IMR-90 (cell line): ENCODE results near the gene CEP83. TPM values are rescaled to one million over a fixed set of nuclear protein-coding genes. Genes with fewer than 3 reads are reported as not detected.

ENCODE experiments used
- ATAC-seq: fragments of 200-7000 bp; cut with Tn5 transposase; 2 replicates; pipeline ENCODE4 v1.9.1; 2020; ENCODE audit warnings: low read depth, mild to moderate bottlenecking, moderate library complexity
- BruUV-seq: library from RNA; stranded (reverse); fragments of 400-500 nt; replicated peaks from 2 replicates; lab custom pipeline; 2021; lab: Mats Ljungman, UMichigan
- CTCF ChIA-PET: fragments of 300-600 bp; formaldehyde crosslinking; extraction: SDS; loops from one replicate; lab custom pipeline; 2021; ENCODE audit warnings: antibody characterized with exemption; lab: Yijun Ruan, JAX
- POLR2A ChIA-PET: fragments of 300-600 bp; sonication (Branson Sonifier 250); formaldehyde crosslinking; loops from one replicate; lab custom pipeline; 2022; ENCODE audit warnings: antibody characterized with exemption; ENCODE audit not compliant: unreplicated experiment; lab: Charles Lee
- DNase-seq: peaks from one replicate; pipeline ENCODE4 v3.0.0; 2013
- H2AFZ ChIP-seq: replicated peaks from 2 replicates; pipeline ENCODE3; 2013; ENCODE audit warnings: low read length, mild to moderate bottlenecking; ENCODE audit not compliant: poor library complexity
- H2AK5ac ChIP-seq: 2 replicates; pipeline ENCODE4 v1.6.1; 2013; ENCODE audit warnings: low read depth, low read length, inconsistent platforms
- H2AK9ac ChIP-seq: replicated peaks from 2 replicates; pipeline ENCODE3; 2013; ENCODE audit warnings: mild to moderate bottlenecking, low read depth, low read length, moderate library complexity; ENCODE audit not compliant: poor library complexity
- H2BK120ac ChIP-seq: 2 replicates; pipeline ENCODE4 v1.6.1; 2013; ENCODE audit warnings: low read depth, low read length, inconsistent platforms
- H2BK15ac ChIP-seq: 3 replicates; pipeline ENCODE4 v1.6.1; 2013; ENCODE audit warnings: low read depth, low read length, inconsistent platforms
- H2BK20ac ChIP-seq: 2 replicates; pipeline ENCODE4 v1.6.1; 2013; ENCODE audit warnings: low read depth, mild to moderate bottlenecking, inconsistent platforms, low read length, moderate library complexity
- H2BK5ac ChIP-seq: 2 replicates; pipeline ENCODE4 v1.6.1; 2013; ENCODE audit warnings: mild to moderate bottlenecking, low read depth, low read length, inconsistent platforms; ENCODE audit not compliant: poor library complexity, severe bottlenecking
- H3K14ac ChIP-seq: replicated peaks from 2 replicates; pipeline ENCODE4 v1.6.1; 2013; ENCODE audit warnings: low read depth, low read length, inconsistent platforms
- H3K18ac ChIP-seq: 2 replicates; pipeline ENCODE4 v1.6.1; 2013; ENCODE audit warnings: low read depth, low read length, control low read depth
- H3K23ac ChIP-seq: 2 replicates; pipeline ENCODE4 v1.6.1; 2013; ENCODE audit warnings: low read depth, low read length, inconsistent platforms
- H3K27ac ChIP-seq: 2 replicates; pipeline ENCODE4 v1.5.1; 2013; ENCODE audit warnings: mild to moderate bottlenecking, control low read depth, low read length; ENCODE audit not compliant: insufficient read depth
- H3K27me3 ChIP-seq: 2 replicates; pipeline ENCODE4 v1.6.1; 2013; ENCODE audit warnings: low read length; ENCODE audit not compliant: control insufficient read depth, insufficient read depth
- H3K36me3 ChIP-seq: 2 replicates; pipeline ENCODE4 v1.6.1; 2013; ENCODE audit warnings: low read length, mixed read lengths; ENCODE audit not compliant: control insufficient read depth, insufficient read depth
- H3K4ac ChIP-seq: 2 replicates; pipeline ENCODE4 v1.6.1; 2013; ENCODE audit warnings: low read depth, low read length, inconsistent platforms
- H3K4me1 ChIP-seq: 2 replicates; pipeline ENCODE4 v1.6.1; 2013; ENCODE audit warnings: low read length, mixed read lengths; ENCODE audit not compliant: control insufficient read depth, insufficient read depth
- H3K4me2 ChIP-seq: 2 replicates; pipeline ENCODE4 v1.6.1; 2013; ENCODE audit warnings: low read depth, mild to moderate bottlenecking, control low read depth, low read length, moderate library complexity
- H3K4me3 ChIP-seq: 2 replicates; pipeline ENCODE4 v1.5.1; 2013; ENCODE audit warnings: low read depth, mild to moderate bottlenecking, control low read depth, low read length, moderate library complexity; ENCODE audit not compliant: insufficient read depth
- H3K56ac ChIP-seq: 2 replicates; pipeline ENCODE4 v1.6.1; 2013; ENCODE audit warnings: low read length, inconsistent platforms; ENCODE audit not compliant: insufficient read depth; ENCODE audit errors: extremely low read depth
- H3K79me1 ChIP-seq, 2 experiments: 2 replicates each; pipeline ENCODE4 v1.6.1; 2013; ENCODE audit warnings: low read length in 2 of 2, inconsistent platforms in 1 of 2, low read depth in 1 of 2
- H3K9ac ChIP-seq: 2 replicates; pipeline ENCODE4 v1.6.1; 2013; ENCODE audit warnings: low read depth, low read length, control low read depth
- H3K9me1 ChIP-seq: 2 replicates; pipeline ENCODE4 v1.6.1; 2013; ENCODE audit warnings: low read length, inconsistent platforms; ENCODE audit not compliant: insufficient read depth
- H3K9me3 ChIP-seq: 2 replicates; pipeline ENCODE4 v1.6.1; 2013; ENCODE audit warnings: low read length; ENCODE audit not compliant: control insufficient read depth, insufficient read depth
- H4K20me1 ChIP-seq: 2 replicates; pipeline ENCODE4 v1.6.1; 2013; ENCODE audit warnings: low read length, inconsistent platforms; ENCODE audit not compliant: insufficient read depth
- H4K5ac ChIP-seq: 2 replicates; pipeline ENCODE4 v1.6.1; 2013; ENCODE audit warnings: mild to moderate bottlenecking, low read depth, low read length, control low read depth
- H4K8ac ChIP-seq, 2 experiments: 2 replicates each; pipeline ENCODE4 v1.6.1; 2013; ENCODE audit warnings: low read depth in 2 of 2, low read length in 2 of 2, control low read depth in 1 of 2, inconsistent platforms in 1 of 2
- H4K91ac ChIP-seq: 2 replicates; pipeline ENCODE4 v1.6.1; 2013; ENCODE audit warnings: low read depth, low read length, inconsistent platforms; ENCODE audit not compliant: insufficient read depth
- BHLHE40 ChIP-seq: fragments of 150-350 bp; IDR thresholded peaks from 2 replicates; pipeline ENCODE4 v1.6.1; 2016; ENCODE audit warnings: mild to moderate bottlenecking, low read depth, low read length
- CEBPB ChIP-seq: IDR thresholded peaks from 2 replicates; pipeline ENCODE4 v1.6.1; 2012; ENCODE audit warnings: low read depth, low read length, improper control_type of control experiment
- CHD1 ChIP-seq: IDR thresholded peaks from 2 replicates; pipeline ENCODE4 v1.6.1; 2012; ENCODE audit warnings: low read depth, low read length, improper control_type of control experiment
- CTCF ChIP-seq: conservative IDR thresholded peaks from 2 replicates; pipeline ENCODE4 v1.5.1; 2012; ENCODE audit warnings: mild to moderate bottlenecking, low read depth, low read length, improper control_type of control experiment
- ELK1 ChIP-seq: fragments of 150-350 bp; IDR thresholded peaks from 2 replicates; pipeline ENCODE4 v1.6.1; 2016; ENCODE audit warnings: low read depth, mild to moderate bottlenecking, low read length, moderate library complexity, borderline replicate concordance
- FOS ChIP-seq: fragments of 150-350 bp; IDR thresholded peaks from 2 replicates; pipeline ENCODE4 v1.6.1; 2016; ENCODE audit warnings: low read depth, low read length
- MAFK ChIP-seq: IDR thresholded peaks from 2 replicates; pipeline ENCODE4 v1.6.1; 2012; ENCODE audit warnings: low read depth, low read length, improper control_type of control experiment
- MAZ ChIP-seq: IDR thresholded peaks from 2 replicates; pipeline ENCODE4 v1.6.1; 2012; ENCODE audit warnings: low read depth, mild to moderate bottlenecking, low read length, improper control_type of control experiment, moderate library complexity, borderline replicate concordance
- MXI1 ChIP-seq: IDR thresholded peaks from 2 replicates; pipeline ENCODE4 v1.6.1; 2012; ENCODE audit warnings: low read depth, mild to moderate bottlenecking, low read length, moderate library complexity, borderline replicate concordance
- NFE2L2 ChIP-seq: fragments of 150-350 bp; IDR thresholded peaks from 2 replicates; pipeline ENCODE4 v1.6.1; 2016; ENCODE audit warnings: low read depth, mild to moderate bottlenecking, low read length
- POLR2A ChIP-seq: IDR thresholded peaks from 2 replicates; pipeline ENCODE4 v1.6.1; 2012; ENCODE audit warnings: mild to moderate bottlenecking, low read depth, low read length
- RAD21 ChIP-seq: IDR thresholded peaks from 2 replicates; pipeline ENCODE4 v1.6.1; 2012; ENCODE audit warnings: low read length, improper control_type of control experiment
- RFX5 ChIP-seq: IDR thresholded peaks from 2 replicates; pipeline ENCODE4 v1.8.0; 2012; ENCODE audit warnings: low read depth, mild to moderate bottlenecking, low read length, moderate library complexity
- SMC3 ChIP-seq: fragments of 150-350 bp; IDR thresholded peaks from 2 replicates; pipeline ENCODE4 v1.6.1; 2016; ENCODE audit warnings: low read depth, mild to moderate bottlenecking, antibody characterized with exemption, low read length, moderate library complexity
- USF2 ChIP-seq: fragments of 150-350 bp; IDR thresholded peaks from 2 replicates; pipeline ENCODE4 v1.6.1; 2017; ENCODE audit warnings: mild to moderate bottlenecking, antibody characterized with exemption, low read length, low read depth
- dilution Hi-C: fragments of 300-500 bp; cut with HindIII; formaldehyde crosslinking; loops from one replicate; pipeline ENCODE4 v1.14.3; 2018; ENCODE audit warnings: low sequenced_read_pairs; ENCODE audit not compliant: unreplicated experiment
- in situ Hi-C: fragments of 300-500 bp; cut with MboI; formaldehyde crosslinking; loops from 3 replicates; pipeline ENCODE4 v1.14.3; 2019; ENCODE audit warnings: low sequenced_read_pairs, inconsistent platforms, mixed read lengths
- intact Hi-C: fragments of 100-400 bp; cut with micrococcal nuclease; formaldehyde crosslinking; loops from 2 replicates; pipeline ENCODE4 v1.10.0; 2022
- polyA plus RNA-seq, 3 experiments: library from polyadenylated mRNA; depleted of rRNA; stranded (reverse); fragments of >200 nt; gene quantifications; 2 replicates each; pipeline ENCODE4 v1.2.3, GENCODE V29; 2012; ENCODE audit warnings: low replicate concordance in 1 of 3
- total RNA-seq: library from RNA; depleted of rRNA; stranded (reverse); fragments of >200 nt; gene quantifications from 2 replicates; pipeline ENCODE4 v1.2.3, GENCODE V29; 2012

CEP83 gene
- total and polyA plus RNA-seq, 2 of the 4 experiments (the other 2 are of a cell fraction): 3.9 to 8.9 TPM

GRCh38 chr12:94384030-94384429 is 75.6 kb downstream of the CEP83 start:
- POLR2A ChIA-PET: no interaction called here
- no peak overlapping the region for H2BK120ac ChIP-seq
- no peak overlapping the region for H4K8ac ChIP-seq
- no peaks in the 10 kb centered on the region for H3K36me3 ChIP-seq
- no peak overlapping the region for H2BK5ac ChIP-seq
- ATAC-seq (no peak), DNase-seq (no peak)
- H3K4me3 ChIP-seq: no peak overlapping the region
- H3K23ac ChIP-seq: no peak overlapping the region
- no peak overlapping the region for H3K9ac ChIP-seq
- no peak overlapping the region for H3K27ac ChIP-seq
- H3K14ac ChIP-seq: no peak overlapping the region
- H3K4me2 ChIP-seq: no peak overlapping the region
- CTCF ChIA-PET: no interaction called here
- no peak overlapping the region for H3K56ac ChIP-seq
- TF ChIP-seq MAFK (no peak), CTCF (no peak), POLR2A (no peak), ELK1 (no peak), RAD21 (no peak), NFE2L2 (no peak), CHD1 (no peak), BHLHE40 (no peak), MAZ (no peak), SMC3 (no peak), USF2 (no peak), MXI1 (no peak), FOS (no peak), RFX5 (no peak), CEBPB (no peak)
- no peak overlapping the region for H2AK5ac ChIP-seq
- H3K27me3 ChIP-seq: no peaks in the 10 kb centered on the region
- dilution Hi-C loops (no loop called here), in situ Hi-C loops (no loop called here), intact Hi-C loops (no loop called here)
- no peak overlapping the region for H2BK20ac ChIP-seq
- no peak overlapping the region for H2BK15ac ChIP-seq
- H3K9me1 ChIP-seq: no peaks in the 10 kb centered on the region
- no peak overlapping the region for H3K4ac ChIP-seq
- H4K5ac ChIP-seq: no peak overlapping the region
- no peak overlapping the region for H3K18ac ChIP-seq
- 0 out of 2 replicates have a peak, but pooled peaks cover 4% of the 10 kb centered on the region for H3K4me1 ChIP-seq
- H3K9me3 ChIP-seq: no peaks in the 10 kb centered on the region
- H2AK9ac ChIP-seq: no peak overlapping the region
- H4K91ac ChIP-seq: no peak overlapping the region
- H4K20me1 ChIP-seq: no peaks in the 10 kb centered on the region
- H2AFZ ChIP-seq: no peak overlapping the region
- BruUV-seq: no TSS peak
- H3K79me1 ChIP-seq: no peaks in the 10 kb centered on the region
